Fibroblast of lung (primary cell): ENCODE measurements around the gene LIN28A.

Source experiments
- EZH2 ChIP-seq: IDR thresholded peaks from 2 replicates; pipeline ENCODE4 v1.5.1; 2012; ENCODE audit warnings: low read length, control low read depth, mild to moderate bottlenecking; ENCODE audit errors: missing control alignments
- TF ChIP-seq, protein P1 (sequence below), 2 donors: IDR thresholded peaks in 1 of 2; conservative IDR thresholded peaks in 1 of 2; 1 replicate in 1 of 2; 2 replicates in 1 of 2; pipeline ENCODE4 v1.5.1; 2011 to 2012; ENCODE audit warnings: low read length in 2 of 2, control low read depth in 1 of 2, inconsistent platforms in 1 of 2, low read depth in 1 of 2, mild to moderate bottlenecking in 1 of 2

- TF ChIP-seq, protein P1, sequence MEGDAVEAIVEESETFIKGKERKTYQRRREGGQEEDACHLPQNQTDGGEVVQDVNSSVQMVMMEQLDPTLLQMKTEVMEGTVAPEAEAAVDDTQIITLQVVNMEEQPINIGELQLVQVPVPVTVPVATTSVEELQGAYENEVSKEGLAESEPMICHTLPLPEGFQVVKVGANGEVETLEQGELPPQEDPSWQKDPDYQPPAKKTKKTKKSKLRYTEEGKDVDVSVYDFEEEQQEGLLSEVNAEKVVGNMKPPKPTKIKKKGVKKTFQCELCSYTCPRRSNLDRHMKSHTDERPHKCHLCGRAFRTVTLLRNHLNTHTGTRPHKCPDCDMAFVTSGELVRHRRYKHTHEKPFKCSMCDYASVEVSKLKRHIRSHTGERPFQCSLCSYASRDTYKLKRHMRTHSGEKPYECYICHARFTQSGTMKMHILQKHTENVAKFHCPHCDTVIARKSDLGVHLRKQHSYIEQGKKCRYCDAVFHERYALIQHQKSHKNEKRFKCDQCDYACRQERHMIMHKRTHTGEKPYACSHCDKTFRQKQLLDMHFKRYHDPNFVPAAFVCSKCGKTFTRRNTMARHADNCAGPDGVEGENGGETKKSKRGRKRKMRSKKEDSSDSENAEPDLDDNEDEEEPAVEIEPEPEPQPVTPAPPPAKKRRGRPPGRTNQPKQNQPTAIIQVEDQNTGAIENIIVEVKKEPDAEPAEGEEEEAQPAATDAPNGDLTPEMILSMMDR (conservative IDR thresholded peaks at IDR 0.05 in 1 of 2, IDR thresholded peaks at IDR 0.05 in 1 of 2; ENCODE audit: low read depth in 1 of 2, low read length in 2 of 2) = no peak
- TF ChIP-seq EZH2 = no peak
These were observed 14.9 kb upstream of the LIN28A start for GRCh38 chr1:26395754-26396153.
